DND-41 (cell line): Measurements from ENCODE around the gene MYADML2.
A peak's percentile ranks its signal among the peaks of the same experiment; 100 is the strongest.

Experiments
- ATAC-seq: fragments of 200-7000 bp; cut with Tn5 transposase; 3 replicates; pipeline ENCODE4 v1.9.1; 2021; ENCODE audit warnings: low read depth; ENCODE audit not compliant: insufficient read depth
- DNase-seq: peaks from one replicate; pipeline ENCODE4 v3.0.0-alpha.2; 2020
- H2AFZ ChIP-seq: 2 replicates; pipeline ENCODE4 v1.6.0; 2012; ENCODE audit warnings: low read depth, low read length
- H3K27ac ChIP-seq: 2 replicates; pipeline ENCODE4 v1.5.1; 2012; ENCODE audit warnings: low read length, inconsistent platforms
- H3K27me3 ChIP-seq: fragments of 200-600 bp; sonication (generic); 2 replicates; pipeline ENCODE4 v1.6.0; 2012; ENCODE audit warnings: low read length, mild to moderate bottlenecking, inconsistent platforms; ENCODE audit not compliant: insufficient read depth, poor library complexity
- H3K36me3 ChIP-seq: 2 replicates; pipeline ENCODE4 v1.5.1; 2012; ENCODE audit warnings: low read length, inconsistent platforms; ENCODE audit not compliant: insufficient read depth
- H3K4me1 ChIP-seq: 2 replicates; pipeline ENCODE4 v1.5.1; 2012; ENCODE audit warnings: mild to moderate bottlenecking, low read length; ENCODE audit not compliant: insufficient read depth
- H3K4me2 ChIP-seq: 2 replicates; pipeline ENCODE4 v1.6.0; 2012; ENCODE audit warnings: mild to moderate bottlenecking, moderate library complexity, low read length, inconsistent platforms; ENCODE audit not compliant: insufficient read depth
- H3K4me3 ChIP-seq, 2 experiments: fragments of 200-600 bp in 1 of 2; shearing (Covaris generic) in 1 of 2; 2 replicates each; pipeline ENCODE4 v1.5.1; 2012 to 2016; ENCODE audit warnings: inconsistent platforms in 2 of 2, low read length in 2 of 2, mild to moderate bottlenecking in 2 of 2, low read depth in 1 of 2, moderate library complexity in 1 of 2
- H3K79me2 ChIP-seq: 2 replicates; pipeline ENCODE4 v1.6.0; 2012; ENCODE audit warnings: low read length, inconsistent platforms; ENCODE audit not compliant: insufficient read depth
- H3K9ac ChIP-seq: 2 replicates; pipeline ENCODE4 v1.6.0; 2012; ENCODE audit warnings: low read depth, mild to moderate bottlenecking, inconsistent platforms, low read length, moderate library complexity
- H3K9me3 ChIP-seq: 2 replicates; pipeline ENCODE4 v1.5.1; 2012; ENCODE audit warnings: low read length, moderate library complexity, mild to moderate bottlenecking, inconsistent platforms; ENCODE audit not compliant: insufficient read depth, severe bottlenecking
- H4K20me1 ChIP-seq: 2 replicates; pipeline ENCODE4 v1.6.0; 2012; ENCODE audit warnings: low read length; ENCODE audit not compliant: insufficient read depth
- CTCF ChIP-seq: IDR thresholded peaks from 2 replicates; pipeline ENCODE4 v1.5.1; 2012; ENCODE audit warnings: borderline replicate concordance, low read length, moderate library complexity, mild to moderate bottlenecking; ENCODE audit not compliant: poor library complexity, severe bottlenecking; ENCODE audit errors: extremely low read depth
- EZH2 ChIP-seq: IDR thresholded peaks from 3 replicates; pipeline ENCODE4 v1.6.1; 2012; ENCODE audit warnings: borderline replicate concordance, low read depth, mild to moderate bottlenecking, moderate library complexity, low read length, inconsistent platforms; ENCODE audit not compliant: severe bottlenecking

Gene MYADML2

GRCh38 chr17:81916234-81917001, 30.6 kb downstream of the MYADML2 start:
- H3K4me1 ChIP-seq: peaks cover 36% of the 10 kb centered on the region
- no peaks in the 10 kb centered on the region for H3K27me3 ChIP-seq
- DNase-seq (no peak), ATAC-seq (no peak)
- peaks cover 67% of the 10 kb centered on the region for H4K20me1 ChIP-seq
- TF ChIP-seq EZH2 (no peak), CTCF (no peak)
- H3K27ac ChIP-seq: peak overlapping the region; percentile 7; the same call in 1 of the 2 replicates
- H3K4me3 ChIP-seq: peak overlapping the region in 1 of 2 experiments; percentile 92; a peak in 3 of 4 replicates
- peak overlapping the region; percentile 90 for H3K4me2 ChIP-seq
- H3K79me2 ChIP-seq: peaks cover 50% of the 10 kb centered on the region
- H3K9ac ChIP-seq: peak overlapping the region; percentile 91
- H3K9me3 ChIP-seq: no peaks in the 10 kb centered on the region
- H3K36me3 ChIP-seq: peaks cover 75% of the 10 kb centered on the region
- no peak overlapping the region for H2AFZ ChIP-seq

- H3K36me3 ChIP-seq: peaks cover 65% of the 10 kb centered on the region
- ATAC-seq (no peak), DNase-seq (no peak)
- no peak overlapping the region for H2AFZ ChIP-seq
- peaks cover 58% of the 10 kb centered on the region for H4K20me1 ChIP-seq
- H3K27ac ChIP-seq: no peak overlapping the region
- H3K9ac ChIP-seq: no peak overlapping the region
- no peak overlapping the region for H3K4me3 ChIP-seq
- no peak overlapping the region for H3K4me2 ChIP-seq
- H3K27me3 ChIP-seq: no peaks in the 10 kb centered on the region
- H3K9me3 ChIP-seq: no peaks in the 10 kb centered on the region
- no peak for TF ChIP-seq EZH2
- no peak for TF ChIP-seq CTCF
- H3K4me1 ChIP-seq: peaks cover 41% of the 10 kb centered on the region
- peaks cover 45% of the 10 kb centered on the region for H3K79me2 ChIP-seq
Observed at GRCh38 chr17:81915331-81915730, 31.7 kb downstream of the MYADML2 start.

GRCh38 chr17:81914103-81914850, 32.8 kb downstream of the MYADML2 start:
- TF ChIP-seq EZH2 (no peak), CTCF (no peak)
- Histone ChIP-seq H3K27ac (no peak overlapping the region), H3K27me3 (no peaks in the 10 kb centered on the region), H3K4me1 (peaks cover 51% of the 10 kb centered on the region), H4K20me1 (peaks cover 59% of the 10 kb centered on the region), H3K9ac (no peak overlapping the region), H3K4me2 (no peak overlapping the region), H3K9me3 (no peaks in the 10 kb centered on the region), H3K4me3 (no peak overlapping the region), H3K79me2 (peaks cover 46% of the 10 kb centered on the region), H3K36me3 (peaks cover 59% of the 10 kb centered on the region), H2AFZ (no peak overlapping the region)
- DNase-seq: no peak
- ATAC-seq: no peak
